Measurements from ENCODE around the gene HIF3A. TPM values are rescaled to one million over a fixed set of nuclear protein-coding genes. Genes with fewer than 3 reads are reported as not detected.

The HIF3A gene
- total RNA-seq, 1 donor from 2014 or later, result 0.53 TPM

DNA sequence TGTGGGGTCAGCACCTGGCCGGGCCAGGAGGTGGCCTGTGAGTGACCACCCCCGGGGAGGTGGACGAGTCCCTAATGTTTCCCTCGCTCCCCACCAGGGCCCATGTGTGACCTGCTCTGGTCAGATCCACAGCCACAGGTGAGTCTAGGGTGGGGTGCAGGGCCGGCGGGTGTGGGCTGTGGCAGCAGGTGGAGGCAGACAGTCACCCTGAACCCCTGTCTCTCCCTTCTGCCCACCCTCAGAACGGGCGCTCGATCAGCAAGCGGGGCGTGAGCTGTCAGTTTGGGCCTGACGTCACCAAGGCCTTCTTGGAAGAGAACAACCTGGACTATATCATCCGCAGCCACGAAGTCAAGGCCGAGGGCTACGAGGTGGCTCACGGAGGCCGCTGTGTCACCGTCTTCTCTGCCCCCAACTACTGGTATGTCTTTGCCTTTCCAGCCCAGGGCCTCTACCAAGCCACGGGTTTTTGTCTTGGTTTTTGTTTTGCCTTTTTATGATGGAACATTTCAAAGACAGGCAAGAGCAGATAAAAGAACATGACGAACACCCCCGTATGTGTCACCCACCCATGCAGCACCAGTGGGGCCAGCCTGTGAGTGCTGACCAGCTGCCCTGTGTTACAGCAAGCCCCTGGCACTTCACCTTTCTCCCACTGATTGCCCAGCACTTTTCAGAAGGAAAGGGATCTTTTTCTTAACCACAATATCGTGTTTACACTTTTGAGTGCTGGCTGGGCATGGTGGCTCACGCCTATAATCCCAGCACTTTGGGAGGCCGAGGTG lies 91.7 kb downstream of the HIF3A start:
- Histone ChIP-seq H3K4me3 (ENCODE audit: low read depth, low read length) (no peak overlapping the region), H3K36me3 (ENCODE audit: control insufficient read depth, insufficient read depth, low read length) (peaks cover 40% of the 10 kb centered on the region), H3K27me3 (ENCODE audit: control insufficient read depth, insufficient read depth, low read length) (no peaks in the 10 kb centered on the region)
- no peak for FAIRE-seq
- DNase-seq (ENCODE audit: low read depth), result no peak
- TF ChIP-seq, protein P1, sequence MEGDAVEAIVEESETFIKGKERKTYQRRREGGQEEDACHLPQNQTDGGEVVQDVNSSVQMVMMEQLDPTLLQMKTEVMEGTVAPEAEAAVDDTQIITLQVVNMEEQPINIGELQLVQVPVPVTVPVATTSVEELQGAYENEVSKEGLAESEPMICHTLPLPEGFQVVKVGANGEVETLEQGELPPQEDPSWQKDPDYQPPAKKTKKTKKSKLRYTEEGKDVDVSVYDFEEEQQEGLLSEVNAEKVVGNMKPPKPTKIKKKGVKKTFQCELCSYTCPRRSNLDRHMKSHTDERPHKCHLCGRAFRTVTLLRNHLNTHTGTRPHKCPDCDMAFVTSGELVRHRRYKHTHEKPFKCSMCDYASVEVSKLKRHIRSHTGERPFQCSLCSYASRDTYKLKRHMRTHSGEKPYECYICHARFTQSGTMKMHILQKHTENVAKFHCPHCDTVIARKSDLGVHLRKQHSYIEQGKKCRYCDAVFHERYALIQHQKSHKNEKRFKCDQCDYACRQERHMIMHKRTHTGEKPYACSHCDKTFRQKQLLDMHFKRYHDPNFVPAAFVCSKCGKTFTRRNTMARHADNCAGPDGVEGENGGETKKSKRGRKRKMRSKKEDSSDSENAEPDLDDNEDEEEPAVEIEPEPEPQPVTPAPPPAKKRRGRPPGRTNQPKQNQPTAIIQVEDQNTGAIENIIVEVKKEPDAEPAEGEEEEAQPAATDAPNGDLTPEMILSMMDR (IDR thresholded peaks at IDR 0.05; ENCODE audit: insufficient read depth, low read length, severe bottlenecking), result no peak

DNA sequence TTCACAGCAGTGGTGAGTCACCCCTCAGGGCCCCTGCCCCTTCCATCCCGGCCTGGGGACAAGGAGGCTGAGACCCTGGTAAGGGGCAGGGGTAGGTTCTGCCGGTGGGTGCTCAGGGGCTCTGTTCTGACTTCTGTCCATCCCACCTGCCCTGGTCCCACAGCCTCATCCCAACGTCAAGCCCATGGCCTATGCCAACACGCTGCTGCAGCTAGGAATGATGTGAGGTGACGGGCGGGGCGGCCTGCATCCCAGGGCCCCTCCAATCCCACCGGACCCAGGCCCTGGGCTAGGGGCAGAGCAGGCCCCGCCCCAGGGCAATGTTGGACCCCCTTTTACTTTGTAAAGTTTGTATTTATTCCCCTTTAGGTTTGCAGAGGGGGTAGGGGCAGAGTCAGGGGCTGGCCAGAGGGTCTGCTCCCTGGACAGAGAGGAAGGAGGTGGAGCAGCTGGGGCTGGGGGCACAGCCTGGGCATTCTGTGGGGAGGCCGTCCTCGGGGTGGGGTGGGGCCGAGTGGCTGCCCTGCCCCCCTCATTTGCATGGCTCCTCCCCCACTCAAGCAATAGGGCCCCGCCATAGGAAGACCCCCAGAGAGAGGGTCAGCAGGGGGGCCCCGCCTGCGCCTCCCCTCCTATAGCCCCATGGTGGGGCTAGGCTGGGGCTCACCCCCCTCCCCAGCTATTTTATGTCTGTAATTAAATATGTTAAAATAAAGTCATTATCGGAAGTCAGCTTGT lies 93.4 kb downstream of the HIF3A start:
- peaks cover 28% of the 10 kb centered on the region for H3K36me3 ChIP-seq (ENCODE audit: control insufficient read depth, insufficient read depth, low read length)
- H3K4me3 ChIP-seq (ENCODE audit: low read depth, low read length), result no peak overlapping the region
- TF ChIP-seq, protein P1 (IDR thresholded peaks at IDR 0.05; ENCODE audit: insufficient read depth, low read length, severe bottlenecking), result no peak
- DNase-seq (ENCODE audit: low read depth) (no peak), FAIRE-seq (no peak)
- no peaks in the 10 kb centered on the region for H3K27me3 ChIP-seq (ENCODE audit: control insufficient read depth, insufficient read depth, low read length)

DNA sequence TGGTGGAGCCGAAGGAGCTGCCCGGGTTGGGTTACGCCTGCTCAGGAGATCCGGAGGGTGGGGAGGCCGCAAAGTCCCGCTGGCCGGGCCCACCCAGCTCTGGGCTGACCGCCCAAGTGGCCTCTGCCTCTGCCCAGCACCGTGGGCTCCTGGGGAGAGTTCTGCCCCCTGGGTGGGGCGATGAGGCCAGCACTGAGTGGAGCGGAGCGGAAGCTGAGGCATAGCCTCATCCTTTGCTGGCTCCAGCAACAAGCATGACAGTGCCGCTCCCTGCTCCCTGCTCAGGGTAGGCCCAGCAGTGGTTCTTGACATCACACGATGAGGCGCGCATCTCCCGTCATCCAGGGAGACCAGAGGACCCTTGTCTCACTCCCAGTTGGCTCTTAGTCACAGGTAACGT lies 94.0 kb downstream of the HIF3A start:
- H3K27me3 ChIP-seq (ENCODE audit: control insufficient read depth, insufficient read depth, low read length), result no peaks in the 10 kb centered on the region
- TF ChIP-seq, protein P1 (IDR thresholded peaks at IDR 0.05; ENCODE audit: insufficient read depth, low read length, severe bottlenecking), result no peak
- no peak for FAIRE-seq
- H3K36me3 ChIP-seq (ENCODE audit: control insufficient read depth, insufficient read depth, low read length), result peaks cover 28% of the 10 kb centered on the region
- no peak overlapping the region for H3K4me3 ChIP-seq (ENCODE audit: low read depth, low read length)
- no peak for DNase-seq (ENCODE audit: low read depth)

DNA sequence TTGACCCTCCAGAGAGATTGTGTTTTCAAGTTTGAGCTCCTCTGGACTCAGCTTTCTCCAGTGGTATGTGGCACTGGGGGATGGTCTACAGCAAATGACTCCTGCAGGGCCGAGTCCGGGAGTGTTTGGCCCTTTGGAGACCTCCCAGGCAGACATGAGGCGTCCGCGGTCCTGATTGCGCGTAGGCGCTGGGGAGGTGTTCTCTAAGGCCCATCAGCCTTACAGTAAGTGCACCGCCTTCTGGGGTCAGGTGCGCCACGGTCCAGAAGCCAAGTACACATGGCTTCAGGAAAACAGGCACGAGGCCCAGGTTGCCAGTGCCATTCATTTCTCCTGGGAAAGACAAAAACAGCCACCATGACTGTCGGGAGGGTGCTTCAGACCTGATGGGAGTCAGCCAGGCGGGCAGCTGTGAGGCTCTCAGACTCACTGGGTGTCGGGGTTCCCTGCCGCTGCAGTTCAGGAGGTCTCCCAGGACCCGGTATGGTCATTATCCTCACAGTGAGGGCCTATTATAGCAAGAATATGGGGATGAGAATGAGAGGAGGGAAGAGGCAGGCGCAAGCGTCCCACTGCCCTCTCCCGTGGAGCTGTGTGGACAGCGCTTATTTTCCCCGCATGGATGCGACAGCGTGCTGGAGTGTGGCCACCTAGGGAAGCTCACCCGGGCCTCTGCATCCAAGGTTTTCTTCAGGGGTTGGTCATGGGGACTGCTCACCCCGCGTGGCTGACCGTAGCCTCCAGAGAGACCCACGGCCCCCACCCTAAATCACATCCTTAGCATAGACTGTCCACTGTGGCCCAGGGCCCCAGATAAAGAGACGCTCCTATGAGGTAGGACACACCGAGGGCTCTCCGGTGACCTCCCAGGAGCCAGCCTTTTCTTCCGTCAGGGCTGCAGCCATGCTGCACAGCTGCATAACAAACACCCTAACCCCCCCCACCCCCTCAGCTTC lies 94.7 kb downstream of the HIF3A start:
- Histone ChIP-seq H3K36me3 (ENCODE audit: control insufficient read depth, insufficient read depth, low read length) (peaks cover 28% of the 10 kb centered on the region), H3K27me3 (ENCODE audit: control insufficient read depth, insufficient read depth, low read length) (no peaks in the 10 kb centered on the region), H3K4me3 (ENCODE audit: low read depth, low read length) (no peak overlapping the region)
- TF ChIP-seq, protein P1 (IDR thresholded peaks at IDR 0.05; ENCODE audit: insufficient read depth, low read length, severe bottlenecking), result no peak
- FAIRE-seq, result no peak
- DNase-seq (ENCODE audit: low read depth), result no peak

DNA sequence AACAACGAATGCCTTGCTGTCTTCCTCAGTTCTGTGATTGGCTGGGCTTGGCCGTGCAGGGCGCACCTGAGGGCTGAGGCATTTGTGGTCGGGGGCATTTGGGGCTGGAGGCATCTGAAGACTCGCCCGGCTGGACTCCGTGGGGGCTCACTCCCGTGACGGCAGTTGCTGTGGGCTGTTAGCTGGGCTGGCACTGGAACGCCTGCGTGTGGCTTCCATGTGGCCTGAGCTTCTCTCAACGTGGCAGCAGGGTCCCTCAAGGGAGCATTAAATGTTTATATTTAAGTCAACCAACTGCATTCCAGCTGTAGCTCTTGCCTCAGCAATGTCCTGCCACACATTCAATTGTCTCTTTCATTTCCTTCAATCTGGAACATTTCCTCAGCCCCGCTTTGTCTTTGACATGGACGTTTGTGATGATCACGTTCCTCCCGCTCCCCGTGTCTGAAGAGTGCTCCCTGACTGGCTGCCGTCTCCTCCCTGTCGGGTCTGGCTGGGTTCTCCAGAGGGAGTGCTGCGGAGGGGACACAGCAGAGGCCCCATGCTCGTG lies 95.5 kb downstream of the HIF3A start:
- Histone ChIP-seq H3K4me3 (ENCODE audit: low read depth, low read length) (no peak overlapping the region), H3K27me3 (ENCODE audit: control insufficient read depth, insufficient read depth, low read length) (no peaks in the 10 kb centered on the region), H3K36me3 (ENCODE audit: control insufficient read depth, insufficient read depth, low read length) (peaks cover 24% of the 10 kb centered on the region)
- TF ChIP-seq, protein P1 (IDR thresholded peaks at IDR 0.05; ENCODE audit: insufficient read depth, low read length, severe bottlenecking), result no peak
- no peak for FAIRE-seq
- no peak for DNase-seq (ENCODE audit: low read depth)

Data from bronchial epithelial cell (primary cell).